Measurements from ENCODE around the gene SMCO2.

DNA sequence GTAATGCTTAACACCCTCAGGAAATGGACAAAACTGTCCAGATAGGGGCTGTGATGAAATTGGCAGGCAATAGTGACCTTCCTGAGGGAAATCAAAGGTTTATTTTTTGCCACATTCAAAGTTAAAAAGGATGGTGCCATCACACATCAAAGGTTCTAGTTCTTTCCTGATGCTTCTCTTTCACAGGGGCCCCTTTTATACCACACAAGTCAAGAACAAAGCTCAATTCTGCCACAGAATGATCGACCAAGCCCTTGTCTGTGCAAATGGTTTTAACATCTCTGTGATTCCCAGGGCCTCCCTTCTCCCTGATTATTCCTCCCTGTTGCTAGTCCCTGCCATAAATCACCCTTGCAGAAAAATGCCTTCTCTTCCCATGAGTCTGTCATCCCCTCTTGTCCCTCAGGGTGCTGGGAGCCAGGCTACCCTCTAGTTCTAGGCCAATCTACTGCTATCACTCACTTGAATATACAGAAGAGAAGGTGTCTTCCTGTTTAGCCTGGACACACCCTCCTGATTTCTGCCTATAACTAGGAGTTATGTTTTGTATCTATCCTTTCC, 22.7 kb downstream of the SMCO2 start:
- TF ChIP-seq POLR2A (IDR thresholded peaks at IDR 0.05; ENCODE audit: low read length): no peak
- TF ChIP-seq GATA1 (IDR thresholded peaks at IDR 0.05; ENCODE audit: low read depth, low read length): no peak
